H9 (cell line): ENCODE data around the gene PPP1R12B. TPM values are rescaled to one million over a fixed set of nuclear protein-coding genes. Genes with fewer than 3 reads are reported as not detected.
A peak's percentile ranks its signal among the peaks of the same experiment; 100 is the strongest.

Experiments used
- DNase-seq: peaks from one replicate; pipeline ENCODE4 v3.0.0-alpha.2; 2017
- H2AFZ ChIP-seq: one replicate; pipeline ENCODE4 v1.6.1; 2013; ENCODE audit warnings: mild to moderate bottlenecking, low read length, control low read depth, moderate library complexity
- H2AK5ac ChIP-seq: 2 replicates; pipeline ENCODE4 v1.6.1; 2013; ENCODE audit warnings: low read length, control low read depth, mixed read lengths; ENCODE audit not compliant: insufficient read length
- H2BK120ac ChIP-seq: one replicate; pipeline ENCODE4 v1.6.1; 2013; ENCODE audit warnings: low read depth, mild to moderate bottlenecking, low read length, control low read depth, inconsistent platforms; ENCODE audit not compliant: poor library complexity, severe bottlenecking
- H2BK12ac ChIP-seq: 2 replicates; pipeline ENCODE4 v1.6.1; 2013; ENCODE audit warnings: low read length, control low read depth, mixed read lengths, low read depth; ENCODE audit not compliant: insufficient read length
- H2BK15ac ChIP-seq: 2 replicates; pipeline ENCODE4 v1.6.1; 2013; ENCODE audit warnings: low read depth, low read length, control low read depth
- H2BK20ac ChIP-seq: one replicate; pipeline ENCODE4 v1.6.1; 2013; ENCODE audit warnings: low read depth, mild to moderate bottlenecking, low read length, control low read depth, inconsistent platforms; ENCODE audit not compliant: poor library complexity, severe bottlenecking
- H2BK5ac ChIP-seq: 2 replicates; pipeline ENCODE4 v1.6.1; 2013; ENCODE audit warnings: low read length, control low read depth, mixed read lengths; ENCODE audit not compliant: insufficient read length
- H3K14ac ChIP-seq: 2 replicates; pipeline ENCODE4 v1.6.1; 2013; ENCODE audit warnings: low read length, control low read depth; ENCODE audit not compliant: insufficient read depth
- H3K18ac ChIP-seq: 2 replicates; pipeline ENCODE4 v1.6.1; 2013; ENCODE audit warnings: low read depth, mild to moderate bottlenecking, mixed read lengths, low read length, control low read depth; ENCODE audit not compliant: insufficient read length
- H3K23ac ChIP-seq: 2 replicates; pipeline ENCODE4 v1.6.1; 2013; ENCODE audit warnings: low read length, control low read depth, mixed read lengths, low read depth; ENCODE audit not compliant: insufficient read length
- H3K23me2 ChIP-seq: 2 replicates; pipeline ENCODE4 v1.6.1; 2013; ENCODE audit warnings: low read depth, mild to moderate bottlenecking, mixed read lengths, low read length, control low read depth; ENCODE audit not compliant: insufficient read length, poor library complexity, severe bottlenecking
- H3K27ac ChIP-seq: 2 replicates; pipeline ENCODE4 v1.5.1; 2013; ENCODE audit warnings: low read length, control low read depth, mixed read lengths, low read depth; ENCODE audit not compliant: insufficient read length
- H3K27me3 ChIP-seq: 2 replicates; pipeline ENCODE4 v1.6.1; 2013; ENCODE audit warnings: low read length, control low read depth, inconsistent platforms; ENCODE audit not compliant: insufficient read depth
- H3K4ac ChIP-seq: 2 replicates; pipeline ENCODE4 v1.6.1; 2013; ENCODE audit warnings: low read depth, mild to moderate bottlenecking, control low read depth, inconsistent platforms, low read length, moderate library complexity
- H3K4me1 ChIP-seq: 2 replicates; pipeline ENCODE4 v1.6.1; 2013; ENCODE audit warnings: low read length, control low read depth, inconsistent platforms; ENCODE audit not compliant: insufficient read depth
- H3K4me2 ChIP-seq: 2 replicates; pipeline ENCODE4 v1.6.1; 2013; ENCODE audit warnings: low read length, control low read depth, mixed read lengths; ENCODE audit not compliant: insufficient read length, insufficient read depth
- H3K56ac ChIP-seq: 2 replicates; pipeline ENCODE4 v1.6.1; 2013; ENCODE audit warnings: low read depth, mild to moderate bottlenecking, mixed read lengths, low read length, control low read depth; ENCODE audit not compliant: insufficient read length
- H3K79me1 ChIP-seq: 2 replicates; pipeline ENCODE4 v1.6.1; 2013; ENCODE audit warnings: low read depth, mild to moderate bottlenecking, moderate library complexity, low read length, control low read depth, inconsistent platforms; ENCODE audit not compliant: insufficient read depth, poor library complexity, severe bottlenecking
- H3K79me2 ChIP-seq: 2 replicates; pipeline ENCODE4 v1.6.1; 2013; ENCODE audit warnings: low read length, control low read depth, inconsistent platforms; ENCODE audit not compliant: insufficient read depth
- H3K9ac ChIP-seq: 2 replicates; pipeline ENCODE4 v1.6.1; 2013; ENCODE audit warnings: low read length, control low read depth, mixed read lengths; ENCODE audit not compliant: insufficient read length; ENCODE audit errors: extremely low read depth
- H3K9me3 ChIP-seq: one replicate; pipeline ENCODE4 v1.6.1; 2013; ENCODE audit warnings: low read depth, low read length, inconsistent platforms; ENCODE audit not compliant: control insufficient read depth
- H3T11ph ChIP-seq: one replicate; pipeline ENCODE4 v1.6.1; 2013; ENCODE audit warnings: mild to moderate bottlenecking, low read length, control low read depth, inconsistent platforms
- H4K20me1 ChIP-seq: one replicate; pipeline ENCODE4 v1.6.1; 2013; ENCODE audit not compliant: control insufficient read depth, insufficient read length, insufficient read depth
- H4K5ac ChIP-seq: 2 replicates; pipeline ENCODE4 v1.6.1; 2013; ENCODE audit warnings: low read depth, mild to moderate bottlenecking, mixed read lengths, low read length, control low read depth; ENCODE audit not compliant: insufficient read length
- H4K8ac ChIP-seq: replicated peaks from 2 replicates; pipeline ENCODE4 v1.6.1; 2013; ENCODE audit warnings: low read length, control low read depth, mixed read lengths, low read depth; ENCODE audit not compliant: insufficient read length
- H4K91ac ChIP-seq: 2 replicates; pipeline ENCODE4 v1.6.1; 2013; ENCODE audit warnings: low read depth, mild to moderate bottlenecking, moderate library complexity, mixed read lengths, low read length, control low read depth; ENCODE audit not compliant: insufficient read length
- H3K27ac Mint-ChIP-seq, 3 experiments: 2 replicates in 2 of 3; 3 replicates in 1 of 3; pipeline ENCODE4 v1.8.0; 2020 to 2021; ENCODE audit warnings: mixed read lengths in 3 of 3, mild to moderate bottlenecking in 1 of 3, moderate library complexity in 1 of 3
- H3K27me3 Mint-ChIP-seq: 2 replicates; pipeline ENCODE4 v1.8.0; 2021; ENCODE audit warnings: low read depth, mild to moderate bottlenecking, moderate library complexity, mixed read lengths
- H3K36me3 Mint-ChIP-seq, 3 experiments: 2 replicates in 2 of 3; 3 replicates in 1 of 3; pipeline ENCODE4 v1.8.0; 2020 to 2021; ENCODE audit warnings: low read depth in 3 of 3, mixed read lengths in 3 of 3; ENCODE audit not compliant: insufficient read depth in 1 of 3
- H3K4me1 Mint-ChIP-seq, 2 experiments: 2 replicates each; pipeline ENCODE4 v1.8.0; 2020; ENCODE audit warnings: mixed read lengths in 2 of 2
- H3K4me3 Mint-ChIP-seq, 2 experiments: 2 replicates in 1 of 2; 3 replicates in 1 of 2; pipeline ENCODE4 v1.8.0; 2020 to 2021; ENCODE audit warnings: mild to moderate bottlenecking in 2 of 2, mixed read lengths in 2 of 2, moderate library complexity in 1 of 2
- H3K9me3 Mint-ChIP-seq, 2 experiments: 2 replicates in 1 of 2; 3 replicates in 1 of 2; pipeline ENCODE4 v1.8.0; 2020; ENCODE audit warnings: mild to moderate bottlenecking in 2 of 2, mixed read lengths in 2 of 2, moderate library complexity in 1 of 2
- CTCF ChIP-seq: fragments of 200-600 bp; sonication (generic); conservative IDR thresholded peaks from 3 replicates; pipeline ENCODE4 v1.8.0; 2021; ENCODE audit warnings: antibody characterized with exemption, mild to moderate bottlenecking
- WGBS: extraction: QIAGEN DNeasy Blood & Tissue Kit; methylation state at CpG from one replicate; pipeline ENCODE4 v1.1.7; 2013; ENCODE audit warnings: missing lambda C conversion rate, low lambda C conversion rate, mixed read lengths; ENCODE audit not compliant: insufficient read length; ENCODE audit errors: extremely low coverage; 5-methylcytosine and 5-hydroxymethylcytosine counted together
- total RNA-seq: library from RNA; stranded (reverse); gene quantifications from 2 replicates; pipeline ENCODE4 v1.2.1, GENCODE V29; 2021

PPP1R12B gene
- total RNA-seq, 1 experiment from 2014 or later = 12.9 TPM

- H3K79me2 ChIP-seq = no peaks in the 10 kb centered on the region
- no peak for DNase-seq
- no peak overlapping the region for H2BK5ac ChIP-seq
- H2BK120ac ChIP-seq = no peak overlapping the region
- Mint-ChIP-seq H3K4me3 (peak overlapping the region; percentile 70 to 92), H3K27me3 (peaks cover 86% of the 10 kb centered on the region), H3K4me1 (peaks cover 42 to 58% of the 10 kb centered on the region in 2 experiments), H3K9me3 (no peaks in the 10 kb centered on the region), H3K27ac (no peak overlapping the region), H3K36me3 (no peaks in the 10 kb centered on the region; a peak in 1 of 7 replicates)
- H3K14ac ChIP-seq = no peak overlapping the region
- no peak overlapping the region for H4K8ac ChIP-seq
- no peak overlapping the region for H2AFZ ChIP-seq
- no peaks in the 10 kb centered on the region for H3K9me3 ChIP-seq
- H3K4me2 ChIP-seq = peak overlapping the region; percentile 98
- no peak overlapping the region for H3K4ac ChIP-seq
- no peak overlapping the region for H4K91ac ChIP-seq
- H3K9ac ChIP-seq = no peak overlapping the region
- no peak for TF ChIP-seq CTCF
- no peak overlapping the region for H2BK12ac ChIP-seq
- no peak overlapping the region for H3K18ac ChIP-seq
- peaks cover 21% of the 10 kb centered on the region for H3K23me2 ChIP-seq
- no peak overlapping the region for H2AK5ac ChIP-seq
- H2BK20ac ChIP-seq = no peak overlapping the region
- H2BK15ac ChIP-seq = no peak overlapping the region
- H4K5ac ChIP-seq = no peak overlapping the region
- H3K27me3 ChIP-seq = peaks cover 1% of the 10 kb centered on the region; the same call in 1 of the 2 replicates
- H3K27ac ChIP-seq = no peak overlapping the region
- H3K4me1 ChIP-seq = peaks cover 2% of the 10 kb centered on the region; the same call in 1 of the 2 replicates
- no CpG with 5 or more reads among the region's 20 CpGs for WGBS
- H3K79me1 ChIP-seq = no peaks in the 10 kb centered on the region
- H3K56ac ChIP-seq = no peak overlapping the region
- no peaks in the 10 kb centered on the region for H4K20me1 ChIP-seq
- H3K23ac ChIP-seq = no peak overlapping the region
- H3T11ph ChIP-seq = no peak overlapping the region
Observed at GRCh38 chr1:202642212-202642611, 293.7 kb downstream of the PPP1R12B start.

Other genes starting within 250 kb of the PPP1R12B start
- gene GPR37L1, start 225.8 kb upstream of the PPP1R12B start, total RNA-seq = 0.11 TPM in 2 replicates
- gene ARL8A, start 204.0 kb upstream of the PPP1R12B start, total RNA-seq = 58.6 and 67.2 TPM in 2 replicates
- gene PTPN7, start 188.1 kb upstream of the PPP1R12B start, total RNA-seq = 0.22 and 0.72 TPM in 2 replicates
- 0.66 and 1.0 TPM in 2 replicates for gene LGR6, start 154.9 kb upstream of the PPP1R12B start, total RNA-seq
- 50.9 and 56.0 TPM in 2 replicates for gene UBE2T, start 6.8 kb upstream of the PPP1R12B start, total RNA-seq